ENCODE data around the gene COX4I1.
"Not testable (repeated sequence)": the region's sequence is repeated elsewhere in the genome, so short reads cannot be mapped to it uniquely, and the experiment has no call there.

The COX4I1 gene

GRCh38 chr16:85826686-85827247 lies 27.3 kb downstream of the COX4I1 start:
- no peak for DNase-seq

GRCh38 chr16:85828166-85828565 lies 28.7 kb downstream of the COX4I1 start:
- DNase-seq: no peak

GRCh38 chr16:85829171-85829719 lies 29.8 kb downstream of the COX4I1 start:
- DNase-seq: no peak

GRCh38 chr16:85829751-85830445 lies 30.4 kb downstream of the COX4I1 start:
- DNase-seq: peak; percentile 22

GRCh38 chr16:85830821-85831220 lies 31.3 kb downstream of the COX4I1 start:
- no peak for DNase-seq

- no peak for DNase-seq
Measured at GRCh38 chr16:85832570-85833218, 33.2 kb downstream of the COX4I1 start.

GRCh38 chr16:85833219-85833920 lies 33.9 kb downstream of the COX4I1 start:
- DNase-seq: no peak

GRCh38 chr16:85834741-85835140 lies 35.2 kb downstream of the COX4I1 start:
- no peak for DNase-seq

GRCh38 chr16:85835227-85835751 lies 35.8 kb downstream of the COX4I1 start:
- DNase-seq: no peak

- no peak for DNase-seq
Measured at GRCh38 chr16:85835956-85836705, 36.6 kb downstream of the COX4I1 start.

- DNase-seq: no peak
Measured at GRCh38 chr16:85836706-85837582, 37.4 kb downstream of the COX4I1 start.

GRCh38 chr16:85837654-85838053 lies 38.2 kb downstream of the COX4I1 start:
- not testable (repeated sequence) for DNase-seq

GRCh38 chr16:85838381-85838780 lies 38.9 kb downstream of the COX4I1 start:
- peak; percentile 60 for DNase-seq

- DNase-seq: no peak
Measured at GRCh38 chr16:85838876-85839585, 39.5 kb downstream of the COX4I1 start.

GRCh38 chr16:85839681-85840240 lies 40.3 kb downstream of the COX4I1 start:
- no peak for DNase-seq

GRCh38 chr16:85840395-85840794 lies 40.9 kb downstream of the COX4I1 start:
- DNase-seq: no peak

GRCh38 chr16:85840801-85841200 lies 41.3 kb downstream of the COX4I1 start:
- DNase-seq: no peak

- no peak for DNase-seq
Measured at GRCh38 chr16:85842435-85842834, 42.9 kb downstream of the COX4I1 start.

- DNase-seq: no peak
Measured at GRCh38 chr16:85842848-85843247, 43.4 kb downstream of the COX4I1 start.

- DNase-seq: no peak
Measured at GRCh38 chr16:85843471-85844168, 44.1 kb downstream of the COX4I1 start.
